ENCODE measurements around the gene SLC46A1. TPM values are rescaled to one million over a fixed set of nuclear protein-coding genes. Genes with fewer than 3 reads are reported as not detected.

SLC46A1 gene
- total and polyA plus RNA-seq, 2 of the 13 experiments (the other 11 are each of a cell fraction or from before 2014, with no cell fraction given), result 19.6 to 22.6 TPM

- BruUV-seq (replicated peaks), result no TSS peak
- in situ Hi-C loops (cut with HindIII; ENCODE audit: extremely low pct_ligation_motif_present, low pct_unique_long_range_greater_than_20kb), result no loop called here
- Histone ChIP-seq H4K20me1 (ENCODE audit: insufficient read depth, low read length) (no peaks in the 10 kb centered on the region), H3K4me2 (ENCODE audit: low read depth, low read length) (no peak overlapping the region), H3K27me3 (ENCODE audit: control insufficient read depth in 1 of 2, insufficient read depth in 2 of 2, low read length in 2 of 2) (no peaks in the 10 kb centered on the region; a peak in 1 of 5 replicates), H3K79me2 (ENCODE audit: insufficient read depth, low read length) (peaks cover 13% of the 10 kb centered on the region), H3K27ac (ENCODE audit: extremely low read length, insufficient read depth, low read length) (no peak overlapping the region), H3K9ac (ENCODE audit: insufficient read depth, low read depth, low read length) (no peak overlapping the region), H3K9me3 (ENCODE audit: low read length) (no peaks in the 10 kb centered on the region), H3K36me3 (replicated peaks in 1 of 2; ENCODE audit: control insufficient read depth in 1 of 2, insufficient read depth in 2 of 2, low read length in 2 of 2) (peaks cover 3 to 8% of the 10 kb centered on the region in 2 experiments; a peak in 4 of 5 replicates), H2AFZ (ENCODE audit: low read length) (no peak overlapping the region), H3K4me1 (ENCODE audit: insufficient read depth, low read length) (peaks cover 27% of the 10 kb centered on the region), H3K4me3 (replicated peaks in 1 of 3; ENCODE audit: insufficient read depth in 1 of 3, low read depth in 2 of 3, low read length in 3 of 3) (no peak overlapping the region)
- POLR2A ChIA-PET, result interaction anchor here (0.8 to 1.6 kb wide), 3 partner anchors 9 to 37 kb away, joined by 3 to 6 read pairs (median 3); partner anchors contain the start of gene VTN
- WGBS (ENCODE audit: low lambda C conversion rate), result 100% methylated on average over 1 of the region's 1 CpG
- intact Hi-C loops (cut with micrococcal nuclease; ENCODE audit: unreplicated experiment), result no loop called here
- CTCF ChIA-PET (ENCODE audit: low intra/inter-chr PET ratio, low total read pairs), result no interaction called here
- DNase-seq (ENCODE audit: low spot score) (no peak), ATAC-seq (no peak), FAIRE-seq (no peak)
- no peak for TF ChIP-seq ZFP91 (CRISPR knock-in tag; IDR thresholded peaks at IDR 0.05; ENCODE audit: borderline replicate concordance)
- no peak for TF ChIP-seq MIER2 (CRISPR knock-in tag; IDR thresholded peaks at IDR 0.05)
- TF ChIP-seq POLR2G (IDR thresholded peaks at IDR 0.05; ENCODE audit: low read depth, low read length), result no peak
- TF ChIP-seq MTERF4 (CRISPR knock-in tag; IDR thresholded peaks at IDR 0.05), result no peak
- no peak for TF ChIP-seq ZNF83 (CRISPR knock-in tag; IDR thresholded peaks at IDR 0.05; ENCODE audit: borderline replicate concordance)
- TF ChIP-seq CHD4 (IDR thresholded peaks at IDR 0.05; ENCODE audit: borderline replicate concordance, low read length), result no peak
- no peak for TF ChIP-seq ZBTB7A (CRISPR knock-in tag; IDR thresholded peaks at IDR 0.05)
- no peak for TF ChIP-seq ZBTB37 (CRISPR knock-in tag; IDR thresholded peaks at IDR 0.05)
- no peak for TF ChIP-seq THAP7 (CRISPR knock-in tag; IDR thresholded peaks at IDR 0.05)
- no peak for TF ChIP-seq THAP9 (CRISPR knock-in tag; IDR thresholded peaks at IDR 0.05; ENCODE audit: borderline replicate concordance)
- no peak for TF ChIP-seq ZNF18 (CRISPR knock-in tag; IDR thresholded peaks at IDR 0.05; ENCODE audit: insufficient replicate concordance)
These were observed 1.9 kb upstream of the SLC46A1 start for GRCh38 chr17:28407974-28408306.
